ENCODE measurements around the gene BRD3OS.

BRD3OS gene

DNA sequence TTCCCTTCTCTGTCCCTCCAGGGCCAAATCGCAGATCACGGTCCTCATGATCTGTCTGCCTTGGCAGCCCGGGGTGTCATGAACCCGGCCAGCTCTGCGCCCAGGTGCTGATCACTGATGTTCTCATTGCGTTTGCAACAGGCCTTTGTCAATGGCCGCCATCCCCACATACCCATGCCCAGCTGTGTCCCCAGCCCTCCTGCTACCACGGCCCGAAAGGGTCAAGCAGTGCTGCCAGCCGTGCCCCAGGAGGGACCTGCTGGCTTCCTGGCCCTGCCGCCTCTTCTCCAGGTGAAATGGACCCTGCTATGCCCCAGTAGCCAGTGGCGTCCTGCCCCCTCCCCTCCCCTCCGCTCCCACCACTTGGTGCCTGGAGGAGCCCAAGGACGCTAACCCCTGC lies 20.4 kb upstream of the BRD3OS start:
- DNase-seq (ENCODE audit: low read depth, low spot score) = no peak

- DNase-seq (ENCODE audit: low read depth, low spot score) = no peak
Observed at GRCh38 chr9:134005381-134005780, 19.9 kb upstream of the BRD3OS start.

- no peak for DNase-seq (ENCODE audit: low read depth, low spot score)
Observed at GRCh38 chr9:134007150-134007549, 18.1 kb upstream of the BRD3OS start.

GRCh38 chr9:134007571-134007970 lies 17.7 kb upstream of the BRD3OS start:
- DNase-seq (ENCODE audit: low read depth, low spot score) = no peak

DNA sequence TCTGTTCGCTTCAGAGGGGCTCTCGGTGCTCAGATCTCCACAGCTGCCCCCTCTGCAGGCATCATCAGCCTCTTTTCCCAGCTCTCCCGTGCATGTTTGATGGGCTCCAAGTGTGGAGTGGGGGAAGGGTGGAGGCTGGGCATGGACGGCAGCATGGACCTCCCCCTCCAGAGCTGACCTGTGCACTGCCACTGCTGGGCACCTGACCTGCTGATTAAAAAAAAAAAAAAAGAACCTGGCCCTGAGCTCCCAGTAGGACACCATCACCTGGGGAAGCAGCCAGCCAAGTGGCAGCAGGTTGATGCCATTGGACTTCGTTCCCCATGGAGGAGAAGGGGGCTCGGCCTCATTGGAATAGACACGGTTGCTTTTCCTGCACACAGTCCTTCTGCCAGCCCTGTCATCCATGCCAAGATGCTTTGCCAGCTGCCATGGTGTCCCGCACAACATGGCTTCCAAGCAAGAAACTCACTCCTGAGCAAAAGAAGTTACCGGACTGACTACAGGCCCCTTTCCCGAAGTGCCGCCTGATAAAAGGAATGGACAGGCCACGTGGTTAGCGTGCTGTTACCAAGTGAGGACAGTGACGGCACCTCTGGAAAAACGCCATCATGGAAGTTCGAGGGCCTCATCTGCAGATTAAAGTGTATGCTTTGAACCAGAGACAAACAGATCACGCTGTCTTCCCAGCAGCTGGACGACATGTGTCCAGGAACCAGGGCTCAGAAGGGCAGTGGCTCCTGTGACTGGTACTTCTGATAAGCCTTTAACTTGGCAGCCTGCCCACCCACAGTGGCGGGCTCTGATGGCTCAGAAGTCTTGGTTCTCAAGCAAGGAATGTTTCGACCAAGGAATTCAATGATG lies 14.7 kb upstream of the BRD3OS start:
- DNase-seq (ENCODE audit: low read depth, low spot score) = no peak

- DNase-seq (ENCODE audit: low read depth, low spot score) = no peak
Observed at GRCh38 chr9:134011401-134011800, 13.9 kb upstream of the BRD3OS start.

GRCh38 chr9:134014946-134015345 lies 10.3 kb upstream of the BRD3OS start:
- DNase-seq (ENCODE audit: low read depth, low spot score) = no peak

DNA sequence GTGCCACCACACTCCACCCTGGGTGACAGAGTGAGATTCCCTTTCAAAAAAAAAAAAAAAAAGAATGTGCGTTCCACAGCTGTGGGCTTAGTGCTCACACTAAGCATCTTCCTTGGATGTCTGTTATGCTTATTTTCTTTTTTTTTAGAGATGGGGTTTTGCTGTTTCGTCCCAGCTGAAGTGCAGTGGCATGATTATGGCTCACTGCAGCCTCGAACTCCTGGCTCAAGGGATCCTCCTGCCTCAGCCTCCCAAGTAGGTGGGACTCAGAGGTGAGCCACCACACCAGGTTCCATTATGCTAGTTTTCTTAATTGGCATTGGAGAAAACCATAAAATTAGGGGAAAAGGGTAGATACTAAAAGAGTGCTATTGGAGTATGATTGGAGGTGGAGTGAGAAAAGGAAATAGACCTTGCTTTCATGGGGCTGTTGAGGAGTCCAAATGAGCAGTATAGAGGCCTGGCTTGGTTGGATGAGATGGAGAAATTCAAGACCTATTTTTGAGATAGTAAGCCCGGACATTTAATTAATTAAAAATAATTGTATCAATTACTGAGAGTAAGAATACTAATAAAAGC lies 978 bp upstream of the BRD3OS start:
- DNase-seq (ENCODE audit: low read depth, low spot score) = no peak

DNA sequence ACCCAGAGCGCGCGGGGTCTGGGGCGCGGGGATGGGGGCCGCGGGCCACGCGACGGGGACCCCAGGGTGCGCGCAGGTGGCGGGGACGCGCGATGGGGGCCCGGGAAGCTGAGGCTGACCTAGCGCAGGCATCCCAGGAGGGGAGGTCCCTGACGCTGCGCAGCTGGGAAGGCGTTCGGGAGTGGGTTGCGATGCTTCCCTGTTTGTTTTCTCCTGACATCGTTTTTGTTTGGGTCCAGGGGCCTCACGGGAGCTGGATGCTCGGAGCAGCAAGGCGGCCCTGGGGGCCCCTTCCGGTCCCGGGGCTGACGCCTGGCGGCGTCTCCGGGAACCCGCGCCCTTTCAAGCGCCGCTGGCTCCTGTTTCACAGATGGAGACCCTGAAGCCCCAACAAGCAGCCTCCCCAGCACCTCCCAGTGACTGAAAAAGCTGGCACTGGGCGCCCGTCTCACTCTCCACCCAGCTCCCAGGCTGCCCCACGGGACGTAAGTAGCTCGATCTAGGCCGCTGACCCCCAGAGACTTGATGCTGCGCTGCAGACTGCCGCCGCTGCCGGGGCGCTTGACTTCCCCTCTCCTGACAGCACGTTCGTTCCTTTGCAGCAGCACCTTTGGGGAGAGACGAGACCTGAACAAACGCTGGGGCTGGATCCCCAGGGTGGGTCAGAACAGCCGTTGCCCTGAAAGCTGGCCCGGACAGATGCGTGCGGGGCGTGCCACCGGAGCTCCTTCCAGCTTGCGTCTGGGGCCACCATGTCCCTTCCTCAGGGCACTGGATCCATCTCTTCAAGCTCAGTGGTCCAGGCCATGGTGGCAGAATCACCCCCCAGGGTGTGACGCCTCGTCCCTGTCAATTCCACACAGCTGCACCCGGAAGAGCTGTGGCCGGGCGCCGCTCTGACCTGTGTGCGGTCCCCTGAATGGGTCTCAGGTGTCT lies 593 bp downstream of the BRD3OS start:
- DNase-seq (ENCODE audit: low read depth, low spot score) = no peak

DNA sequence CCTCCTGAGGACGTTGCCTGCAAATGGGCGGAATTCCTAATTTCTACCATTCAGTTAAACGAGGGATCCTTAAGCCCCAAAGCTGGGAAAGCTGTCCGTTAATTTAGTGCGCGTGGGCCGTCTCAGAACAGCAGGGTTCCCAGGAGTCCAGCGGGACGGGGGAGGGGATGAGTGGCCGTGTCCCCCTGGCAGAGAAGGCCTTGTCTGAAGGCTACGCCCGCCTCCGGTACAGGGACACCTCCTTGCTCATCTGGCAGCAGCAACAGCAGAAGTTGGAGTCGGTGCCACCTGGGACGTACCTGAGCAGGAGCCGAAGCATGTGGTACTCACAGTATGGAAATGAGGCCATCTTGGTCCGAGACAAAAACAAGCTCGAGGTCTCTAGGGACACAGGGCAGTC lies 1.3 kb downstream of the BRD3OS start:
- no peak for DNase-seq (ENCODE audit: low read depth, low spot score)

- DNase-seq (ENCODE audit: low read depth, low spot score) = no peak
Observed at GRCh38 chr9:134026981-134027380, 1.7 kb downstream of the BRD3OS start.

DNA sequence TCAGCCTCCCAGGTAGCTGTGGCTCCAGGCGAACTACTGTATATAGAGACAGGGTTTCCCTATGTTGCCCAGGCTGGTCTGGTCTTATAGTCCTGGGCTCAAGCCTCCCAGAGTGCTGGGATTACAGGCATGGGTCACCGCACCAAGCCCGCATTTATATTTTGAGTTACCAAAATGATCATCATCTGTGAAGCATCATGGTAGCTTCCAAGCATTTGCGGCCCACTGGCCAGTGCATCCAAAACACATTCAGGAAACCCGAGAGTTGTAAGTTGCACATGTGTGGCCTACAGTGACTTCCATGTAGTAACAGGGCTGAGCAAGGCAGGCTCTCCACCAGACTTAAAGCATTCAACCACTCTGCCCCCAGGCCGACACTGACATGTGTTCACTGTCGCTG lies 2.3 kb downstream of the BRD3OS start:
- no peak for DNase-seq (ENCODE audit: low read depth, low spot score)

GRCh38 chr9:134028076-134028475 lies 2.8 kb downstream of the BRD3OS start:
- no peak for DNase-seq (ENCODE audit: low read depth, low spot score)

DNA sequence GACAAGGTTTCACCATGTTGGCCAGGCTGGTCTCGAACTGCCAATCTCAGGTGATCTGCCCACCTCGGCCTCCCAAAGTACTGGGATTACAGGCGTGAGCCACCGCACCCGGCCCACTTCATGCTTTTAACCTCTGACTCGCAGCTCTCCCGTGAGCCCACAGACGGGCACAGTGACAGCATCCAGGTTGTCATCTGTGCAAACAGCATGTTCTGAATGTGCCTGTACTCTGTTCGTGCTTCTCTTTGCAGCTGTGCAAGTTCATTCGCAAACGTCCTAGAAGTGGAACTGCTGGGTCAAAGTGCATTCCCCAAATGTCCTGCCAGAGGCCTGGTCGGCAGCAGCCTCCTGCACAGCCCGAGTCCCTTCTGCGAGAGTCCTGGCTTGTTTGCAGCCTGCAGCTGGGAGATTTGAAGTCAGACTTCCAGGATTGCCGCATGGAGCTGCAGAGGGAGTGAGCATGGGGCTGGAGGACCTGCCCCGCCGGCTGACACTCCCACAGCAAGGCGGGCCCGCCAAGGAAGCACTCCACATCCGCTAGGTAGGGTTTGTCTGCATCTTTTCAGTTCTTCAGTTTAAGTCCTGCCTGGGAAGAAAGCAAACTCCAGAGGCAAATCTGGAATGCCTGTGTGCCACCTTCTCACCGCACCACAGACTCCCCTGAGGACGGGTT lies 3.4 kb downstream of the BRD3OS start:
- DNase-seq (ENCODE audit: low read depth, low spot score) = no peak

- no peak for DNase-seq (ENCODE audit: low read depth, low spot score)
Observed at GRCh38 chr9:134029248-134030226, 4.3 kb downstream of the BRD3OS start.

GRCh38 chr9:134030821-134031470 lies 5.7 kb downstream of the BRD3OS start:
- no peak for DNase-seq (ENCODE audit: low read depth, low spot score)

DNA sequence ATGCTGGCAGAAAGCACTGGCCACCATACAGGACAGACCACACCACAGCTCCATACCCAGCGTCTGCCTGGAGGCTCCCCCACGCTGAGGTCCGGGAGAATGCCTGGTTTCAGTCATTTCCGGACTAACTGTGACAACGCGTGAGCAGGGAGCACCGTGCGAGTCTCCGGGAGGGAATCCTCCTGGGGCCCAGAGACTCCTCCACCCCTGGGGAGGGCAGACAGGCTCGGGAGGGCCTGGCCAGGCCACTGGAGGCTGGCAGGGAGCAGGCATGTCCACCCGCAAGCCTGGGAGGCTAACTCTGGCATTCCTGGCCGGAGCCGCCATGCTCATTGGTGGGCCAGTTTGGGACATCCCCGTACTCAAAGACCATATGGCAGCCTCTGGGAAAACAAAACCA lies 6.5 kb downstream of the BRD3OS start:
- DNase-seq (ENCODE audit: low read depth, low spot score) = no peak

DNA sequence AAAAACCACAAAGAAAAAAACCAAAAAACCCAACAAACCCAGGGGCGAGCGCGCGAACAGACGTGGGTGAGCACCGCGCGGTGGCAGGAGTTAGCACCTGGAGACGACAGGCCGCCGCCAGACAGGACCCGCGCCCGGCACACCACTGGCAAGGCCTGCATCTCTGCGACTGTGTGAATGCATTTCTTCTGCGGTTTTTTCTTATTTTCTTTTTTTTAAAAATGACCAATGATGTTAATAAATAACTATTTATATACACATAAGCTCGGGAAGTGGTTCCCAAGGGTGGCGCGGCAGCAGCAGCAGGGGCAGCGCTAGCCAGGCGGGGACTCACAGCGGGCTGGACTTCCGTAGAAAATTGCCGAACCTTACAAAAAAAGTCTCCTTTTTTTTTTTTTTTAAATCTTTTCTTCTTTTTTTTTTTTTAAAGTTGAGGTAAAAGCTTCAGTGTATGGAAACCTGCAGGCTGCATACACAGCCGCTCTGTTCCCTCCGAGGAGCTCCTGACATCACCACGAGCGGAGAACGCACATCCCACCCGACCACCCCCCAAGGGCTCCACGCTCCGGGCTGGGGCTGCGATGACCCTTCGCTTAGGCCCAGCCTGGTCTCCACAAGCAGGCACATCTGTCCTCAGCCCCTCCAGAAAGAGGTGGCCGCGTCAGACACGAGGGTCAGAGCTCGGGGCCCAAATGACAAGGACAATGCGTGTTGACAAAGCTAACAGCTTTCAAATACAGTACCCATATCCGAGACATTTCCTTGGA lies 7.4 kb downstream of the BRD3OS start:
- no peak for DNase-seq (ENCODE audit: low read depth, low spot score)

DNA sequence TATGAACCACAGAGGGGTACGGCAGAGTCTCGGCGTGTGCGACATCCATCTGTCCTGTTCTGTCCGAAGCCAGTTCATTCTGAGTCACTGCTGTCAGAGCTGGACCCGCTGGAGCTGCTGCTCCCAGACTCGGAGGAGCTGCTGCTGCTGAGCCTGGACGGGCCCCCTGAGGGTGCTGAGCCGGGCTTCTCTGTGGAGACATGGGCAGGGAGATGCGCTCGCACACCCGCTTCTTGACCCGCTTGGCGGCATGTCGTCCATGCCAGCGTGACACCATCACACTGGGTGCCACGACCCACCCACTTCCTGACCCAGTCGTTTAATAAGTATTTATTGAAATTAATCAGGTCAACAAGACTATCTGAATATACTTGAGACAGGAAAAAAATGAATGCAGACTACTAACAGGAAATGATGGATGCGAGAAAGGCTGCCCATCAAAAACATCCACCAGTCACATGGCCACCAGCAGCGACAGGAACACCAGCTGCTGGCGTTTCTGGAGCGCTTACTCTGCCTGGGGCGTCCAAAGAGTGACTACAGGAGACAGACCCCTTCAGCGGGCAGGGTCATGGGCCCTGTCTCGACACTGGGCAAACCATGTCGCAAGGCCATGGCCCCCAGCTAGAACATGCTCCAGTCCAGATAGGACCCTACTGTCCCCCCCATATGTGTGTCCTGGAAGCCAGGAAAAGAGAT lies 8.4 kb downstream of the BRD3OS start:
- DNase-seq (ENCODE audit: low read depth, low spot score) = no peak
